ENCODE measurements around the gene HK2.
"Not testable (repeated sequence)": the region's sequence is repeated elsewhere in the genome, so short reads cannot be mapped to it uniquely, and the experiment has no call there.

The HK2 gene

GRCh38 chr2:74877781-74878433 lies 44.0 kb downstream of the HK2 start:
- no peak for DNase-seq

GRCh38 chr2:74878551-74878950 lies 44.6 kb downstream of the HK2 start:
- DNase-seq = no peak

- no peak for DNase-seq
These were observed 46.3 kb downstream of the HK2 start for GRCh38 chr2:74880054-74880728.

- DNase-seq = no peak
These were observed 47.2 kb downstream of the HK2 start for GRCh38 chr2:74881176-74881575.

GRCh38 chr2:74881626-74882298 lies 47.8 kb downstream of the HK2 start:
- no peak for DNase-seq

- no peak for DNase-seq
These were observed 48.4 kb downstream of the HK2 start for GRCh38 chr2:74882299-74882687.

GRCh38 chr2:74883011-74883410 lies 49.1 kb downstream of the HK2 start:
- no peak for DNase-seq

GRCh38 chr2:74884118-74884762 lies 50.3 kb downstream of the HK2 start:
- DNase-seq = no peak

- no peak for DNase-seq
These were observed 50.9 kb downstream of the HK2 start for GRCh38 chr2:74884866-74885265.

GRCh38 chr2:74886251-74886650 lies 52.3 kb downstream of the HK2 start:
- no peak for DNase-seq

GRCh38 chr2:74886811-74887210 lies 52.9 kb downstream of the HK2 start:
- no peak for DNase-seq

- DNase-seq = no peak
These were observed 53.6 kb downstream of the HK2 start for GRCh38 chr2:74887445-74887951.

GRCh38 chr2:74887960-74888700 lies 54.2 kb downstream of the HK2 start:
- DNase-seq = no peak

- DNase-seq = no peak
These were observed 55.2 kb downstream of the HK2 start for GRCh38 chr2:74889159-74889558.

GRCh38 chr2:74890711-74891110 lies 56.8 kb downstream of the HK2 start:
- DNase-seq = no peak

GRCh38 chr2:74891136-74891764 lies 57.3 kb downstream of the HK2 start:
- no peak for DNase-seq

- not testable (repeated sequence) for DNase-seq
These were observed 57.9 kb downstream of the HK2 start for GRCh38 chr2:74891816-74892215.

GRCh38 chr2:74892609-74893008 lies 58.7 kb downstream of the HK2 start:
- no peak for DNase-seq

- no peak for DNase-seq
These were observed 59.4 kb downstream of the HK2 start for GRCh38 chr2:74893332-74893731.

- no peak for DNase-seq
These were observed 60.5 kb downstream of the HK2 start for GRCh38 chr2:74894272-74894981.

- no peak for DNase-seq
These were observed 61.1 kb downstream of the HK2 start for GRCh38 chr2:74895001-74895400.

- no peak for DNase-seq
These were observed 62.3 kb downstream of the HK2 start for GRCh38 chr2:74896232-74896631.

Data from left hindlimb (tissue), 1 donor.